Measurements from ENCODE around the gene PDGFB. TPM values are rescaled to one million over a fixed set of nuclear protein-coding genes. Genes with fewer than 3 reads are reported as not detected.

Gene PDGFB
- total RNA-seq, 1 donor from 2014 or later = 53.4 TPM

DNA sequence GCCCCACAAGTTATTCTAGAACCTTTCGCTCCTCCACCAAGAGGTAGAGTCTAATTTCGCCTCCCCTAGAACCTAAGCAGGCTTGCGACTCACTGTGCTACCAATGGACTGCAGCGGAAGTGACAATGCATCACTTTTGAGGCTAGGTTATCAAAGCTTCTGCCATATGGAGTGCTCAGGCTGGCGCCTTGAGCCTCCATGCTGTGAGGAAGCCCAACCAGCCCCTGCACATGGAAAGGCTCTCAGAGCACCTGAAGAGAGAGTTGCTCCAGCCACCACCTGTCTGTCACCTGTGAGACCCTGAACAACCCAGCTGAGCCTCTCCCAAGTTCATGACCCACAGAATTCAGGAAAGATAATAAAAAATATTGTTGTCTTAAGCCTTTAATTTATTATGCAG is 63.0 kb downstream of the PDGFB start:
- Mint-ChIP-seq H3K4me3 (ENCODE audit: unreplicated experiment) (no peak overlapping the region), H3K9me3 (ENCODE audit: unreplicated experiment) (no peaks in the 10 kb centered on the region), H3K27me3 (ENCODE audit: unreplicated experiment) (peaks cover 11% of the 10 kb centered on the region), H3K27ac (ENCODE audit: unreplicated experiment) (no peak overlapping the region), H3K36me3 (ENCODE audit: low read depth, unreplicated experiment) (no peaks in the 10 kb centered on the region), H3K4me1 (ENCODE audit: unreplicated experiment) (peaks cover 21% of the 10 kb centered on the region)
- DNase-seq (ENCODE audit: low spot score) = no peak
- TF ChIP-seq, protein P1, sequence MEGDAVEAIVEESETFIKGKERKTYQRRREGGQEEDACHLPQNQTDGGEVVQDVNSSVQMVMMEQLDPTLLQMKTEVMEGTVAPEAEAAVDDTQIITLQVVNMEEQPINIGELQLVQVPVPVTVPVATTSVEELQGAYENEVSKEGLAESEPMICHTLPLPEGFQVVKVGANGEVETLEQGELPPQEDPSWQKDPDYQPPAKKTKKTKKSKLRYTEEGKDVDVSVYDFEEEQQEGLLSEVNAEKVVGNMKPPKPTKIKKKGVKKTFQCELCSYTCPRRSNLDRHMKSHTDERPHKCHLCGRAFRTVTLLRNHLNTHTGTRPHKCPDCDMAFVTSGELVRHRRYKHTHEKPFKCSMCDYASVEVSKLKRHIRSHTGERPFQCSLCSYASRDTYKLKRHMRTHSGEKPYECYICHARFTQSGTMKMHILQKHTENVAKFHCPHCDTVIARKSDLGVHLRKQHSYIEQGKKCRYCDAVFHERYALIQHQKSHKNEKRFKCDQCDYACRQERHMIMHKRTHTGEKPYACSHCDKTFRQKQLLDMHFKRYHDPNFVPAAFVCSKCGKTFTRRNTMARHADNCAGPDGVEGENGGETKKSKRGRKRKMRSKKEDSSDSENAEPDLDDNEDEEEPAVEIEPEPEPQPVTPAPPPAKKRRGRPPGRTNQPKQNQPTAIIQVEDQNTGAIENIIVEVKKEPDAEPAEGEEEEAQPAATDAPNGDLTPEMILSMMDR (IDR thresholded peaks at IDR 0.05; ENCODE audit: unreplicated experiment) = no peak

DNA sequence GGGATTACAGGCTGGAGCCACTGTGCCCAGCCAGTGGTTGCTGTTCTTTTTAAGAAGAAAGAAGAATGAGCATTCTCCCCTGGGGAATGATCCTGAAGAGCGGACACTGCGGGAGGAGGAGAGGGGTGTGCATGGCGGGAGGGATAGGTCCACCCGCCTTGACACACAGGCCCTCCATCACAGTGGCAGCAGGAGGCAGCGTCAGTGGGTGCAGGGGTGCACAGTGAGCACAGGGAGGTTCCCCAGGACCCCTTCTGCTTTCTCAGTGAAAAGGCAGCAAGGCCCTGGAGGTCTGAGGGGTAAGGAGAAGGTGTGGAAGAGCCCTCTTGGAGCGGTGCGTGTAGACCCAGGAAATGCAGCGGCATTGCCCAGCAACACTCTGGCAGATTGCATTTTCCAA is 63.4 kb downstream of the PDGFB start:
- no peak for DNase-seq (ENCODE audit: low spot score)
- Mint-ChIP-seq H3K27me3 (ENCODE audit: unreplicated experiment) (peaks cover 11% of the 10 kb centered on the region), H3K4me1 (ENCODE audit: unreplicated experiment) (peaks cover 25% of the 10 kb centered on the region), H3K4me3 (ENCODE audit: unreplicated experiment) (no peak overlapping the region), H3K9me3 (ENCODE audit: unreplicated experiment) (no peaks in the 10 kb centered on the region), H3K27ac (ENCODE audit: unreplicated experiment) (peak overlapping the region; percentile 24), H3K36me3 (ENCODE audit: low read depth, unreplicated experiment) (no peaks in the 10 kb centered on the region)
- TF ChIP-seq, protein P1 (IDR thresholded peaks at IDR 0.05; ENCODE audit: unreplicated experiment) = no peak

DNA sequence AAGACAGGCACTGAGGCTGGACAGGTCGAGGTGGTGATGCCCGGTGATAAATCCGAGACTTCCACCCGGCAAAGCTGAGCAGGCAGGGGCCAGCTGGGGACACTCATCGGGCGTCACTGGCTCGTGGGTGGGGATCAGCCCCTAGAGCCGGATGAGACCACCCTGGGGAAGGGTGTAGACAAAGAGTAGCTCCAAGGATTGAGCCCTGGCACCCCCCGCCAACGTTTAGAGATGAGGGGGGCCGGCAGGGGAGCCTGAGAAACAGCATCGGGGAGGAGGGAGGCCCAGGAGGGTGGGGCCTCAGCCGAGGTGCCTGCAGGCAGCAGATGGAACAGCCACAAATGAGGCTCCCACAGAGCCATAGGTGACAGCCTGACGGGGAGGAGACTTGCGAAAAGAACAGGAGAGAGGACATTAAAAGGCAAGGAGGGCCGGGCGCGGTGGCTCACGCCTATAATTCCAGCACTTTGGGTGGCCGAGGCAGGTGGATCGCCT is 64.9 kb downstream of the PDGFB start:
- H3K9me3 Mint-ChIP-seq (ENCODE audit: unreplicated experiment) = no peaks in the 10 kb centered on the region
- TF ChIP-seq, protein P1 (IDR thresholded peaks at IDR 0.05; ENCODE audit: unreplicated experiment) = no peak
- H3K4me1 Mint-ChIP-seq (ENCODE audit: unreplicated experiment) = peaks cover 30% of the 10 kb centered on the region
- no peak for DNase-seq (ENCODE audit: low spot score)
- no peak overlapping the region for H3K4me3 Mint-ChIP-seq (ENCODE audit: unreplicated experiment)
- H3K36me3 Mint-ChIP-seq (ENCODE audit: low read depth, unreplicated experiment) = no peaks in the 10 kb centered on the region
- peaks cover 11% of the 10 kb centered on the region for H3K27me3 Mint-ChIP-seq (ENCODE audit: unreplicated experiment)
- H3K27ac Mint-ChIP-seq (ENCODE audit: unreplicated experiment) = no peak overlapping the region

DNA sequence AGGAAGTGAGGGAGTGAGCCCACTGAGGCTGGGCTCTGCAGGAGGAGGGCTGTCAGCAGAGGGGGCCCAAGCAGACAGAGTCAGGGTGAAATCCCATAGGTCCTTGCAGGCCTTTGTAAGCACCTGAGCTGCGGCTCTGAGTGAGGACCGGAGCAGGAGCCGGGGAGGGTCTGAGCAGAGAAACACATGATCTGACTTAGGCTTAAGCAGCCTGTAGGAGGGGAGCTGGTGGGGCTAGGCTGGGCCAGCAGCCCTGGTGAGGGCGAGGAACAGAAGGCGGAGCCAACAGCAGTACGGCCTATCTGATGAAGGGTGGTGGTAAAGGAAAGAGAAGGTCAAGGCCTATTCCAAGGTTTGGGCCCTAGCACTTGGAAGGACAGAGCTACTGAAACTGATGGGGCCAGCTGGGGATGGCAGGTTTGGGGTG is 65.4 kb downstream of the PDGFB start:
- Mint-ChIP-seq H3K4me3 (ENCODE audit: unreplicated experiment) (no peak overlapping the region), H3K4me1 (ENCODE audit: unreplicated experiment) (peaks cover 34% of the 10 kb centered on the region), H3K27ac (ENCODE audit: unreplicated experiment) (peak overlapping the region; percentile 39), H3K36me3 (ENCODE audit: low read depth, unreplicated experiment) (no peaks in the 10 kb centered on the region), H3K27me3 (ENCODE audit: unreplicated experiment) (peaks cover 15% of the 10 kb centered on the region), H3K9me3 (ENCODE audit: unreplicated experiment) (no peaks in the 10 kb centered on the region)
- no peak for DNase-seq (ENCODE audit: low spot score)
- TF ChIP-seq, protein P1 (IDR thresholded peaks at IDR 0.05; ENCODE audit: unreplicated experiment) = no peak

DNA sequence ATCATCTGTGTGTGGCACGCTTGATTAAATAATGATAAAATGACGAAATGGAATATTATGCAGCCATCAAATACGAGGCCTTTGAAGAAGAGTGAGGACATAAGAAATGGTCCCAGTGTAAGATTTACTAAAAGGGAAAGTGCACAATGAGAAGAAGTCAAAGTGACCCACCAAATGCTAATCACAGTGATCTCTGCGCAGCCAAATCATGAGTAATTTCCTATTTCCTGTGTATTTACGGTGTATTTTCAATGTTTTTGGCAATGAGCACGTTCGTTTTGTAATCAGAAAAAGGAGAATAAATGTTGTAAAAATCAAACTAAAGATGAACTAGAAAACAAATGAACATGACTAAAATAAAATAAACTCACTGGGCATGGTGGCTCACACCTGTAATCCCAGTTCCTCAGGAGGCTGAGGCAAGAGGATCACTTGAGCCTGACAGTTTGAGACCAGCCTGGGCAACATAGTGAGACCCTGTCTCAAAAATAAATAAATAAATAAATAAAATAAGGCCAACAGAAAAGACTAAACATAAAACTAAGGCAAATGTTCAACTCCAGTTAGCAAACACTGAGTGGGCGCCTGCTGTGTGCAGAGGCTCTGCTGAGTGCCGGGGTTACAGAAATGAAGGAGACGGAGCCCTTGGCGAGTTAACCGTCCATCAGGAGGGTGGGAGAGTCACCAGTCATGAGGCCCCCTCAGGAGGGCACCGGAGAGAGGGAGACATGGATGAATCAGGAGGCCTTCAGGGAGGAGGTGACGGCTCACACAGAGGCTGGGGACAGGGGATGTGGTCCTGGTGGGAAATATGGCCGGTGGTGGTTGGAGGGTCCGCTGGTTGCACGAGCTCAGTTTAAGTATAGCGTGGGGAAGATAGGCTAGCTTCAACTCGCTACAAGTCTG is 66.3 kb downstream of the PDGFB start:
- TF ChIP-seq, protein P1 (IDR thresholded peaks at IDR 0.05; ENCODE audit: unreplicated experiment) = no peak
- Mint-ChIP-seq H3K27me3 (ENCODE audit: unreplicated experiment) (peaks cover 19% of the 10 kb centered on the region), H3K27ac (ENCODE audit: unreplicated experiment) (peak overlapping the region; percentile 39), H3K4me3 (ENCODE audit: unreplicated experiment) (no peak overlapping the region), H3K9me3 (ENCODE audit: unreplicated experiment) (no peaks in the 10 kb centered on the region), H3K4me1 (ENCODE audit: unreplicated experiment) (peaks cover 44% of the 10 kb centered on the region), H3K36me3 (ENCODE audit: low read depth, unreplicated experiment) (no peaks in the 10 kb centered on the region)
- no peak for DNase-seq (ENCODE audit: low spot score)
